Stomach smooth muscle (tissue), 2 donors: ENCODE measurements around the gene PAQR8.
A peak's percentile ranks its signal among the peaks of the same experiment; 100 is the strongest.
"Not testable (repeated sequence)": the region's sequence is repeated elsewhere in the genome, so short reads cannot be mapped to it uniquely, and the experiment has no call there.

ENCODE experiments used
- H3K27ac ChIP-seq: one replicate; pipeline ENCODE4 v1.7.0; 2013; ENCODE audit warnings: mild to moderate bottlenecking, low read length, inconsistent platforms
- H3K27me3 ChIP-seq, 2 donors: one replicate each; pipeline ENCODE4 v1.7.0; 2013; ENCODE audit warnings: low read length in 2 of 2; ENCODE audit not compliant: insufficient read depth in 2 of 2, control insufficient read depth in 1 of 2
- H3K36me3 ChIP-seq, 2 donors: one replicate each; pipeline ENCODE4 v1.7.0; 2013; ENCODE audit warnings: low read length in 2 of 2; ENCODE audit not compliant: control insufficient read depth in 2 of 2, insufficient read depth in 2 of 2
- H3K4me1 ChIP-seq: one replicate; pipeline ENCODE4 v1.7.0; 2013; ENCODE audit warnings: low read length; ENCODE audit not compliant: control insufficient read depth, insufficient read depth
- H3K4me3 ChIP-seq, 2 donors: one replicate each; pipeline ENCODE4 v1.7.0; 2013; ENCODE audit warnings: low read length in 2 of 2
- H3K9ac ChIP-seq, 2 donors: one replicate each; pipeline ENCODE4 v1.7.0; 2013; ENCODE audit warnings: low read length in 2 of 2, mild to moderate bottlenecking in 1 of 2
- H3K9me3 ChIP-seq, 2 donors: one replicate each; pipeline ENCODE4 v1.7.0; 2013; ENCODE audit warnings: low read length in 2 of 2; ENCODE audit not compliant: control insufficient read depth in 2 of 2
- donor health status: healthy.
- donor health status: Pancreatic carcinoma.

PAQR8 gene

GRCh38 chr6:52423971-52424381, 62.0 kb downstream of the PAQR8 start:
- Histone ChIP-seq H3K4me3 (no peak overlapping the region), H3K36me3 (no peaks in the 10 kb centered on the region), H3K27ac (peak overlapping the region; percentile 13), H3K9me3 (no peaks in the 10 kb centered on the region), H3K9ac (no peak overlapping the region), H3K4me1 (peaks cover 16% of the 10 kb centered on the region), H3K27me3 (no peaks in the 10 kb centered on the region)

- Histone ChIP-seq H3K27me3 (no peaks in the 10 kb centered on the region), H3K4me3 (no peak overlapping the region), H3K36me3 (no peaks in the 10 kb centered on the region), H3K4me1 (peaks cover 11% of the 10 kb centered on the region), H3K9ac (no peak overlapping the region), H3K27ac (no peak overlapping the region), H3K9me3 (no peaks in the 10 kb centered on the region)
Observed at GRCh38 chr6:52424513-52424912, 62.6 kb downstream of the PAQR8 start.

GRCh38 chr6:52426667-52427066, 64.7 kb downstream of the PAQR8 start:
- no peaks in the 10 kb centered on the region for H3K36me3 ChIP-seq
- H3K9me3 ChIP-seq = no peaks in the 10 kb centered on the region
- H3K4me3 ChIP-seq = no peak overlapping the region
- H3K27ac ChIP-seq = no peak overlapping the region
- no peak overlapping the region for H3K9ac ChIP-seq
- no peaks in the 10 kb centered on the region for H3K4me1 ChIP-seq
- no peaks in the 10 kb centered on the region for H3K27me3 ChIP-seq

GRCh38 chr6:52433294-52433693, 71.3 kb downstream of the PAQR8 start:
- H3K9ac ChIP-seq, H3K27ac ChIP-seq, H3K27me3 ChIP-seq, H3K9me3 ChIP-seq, H3K4me1 ChIP-seq, H3K4me3 ChIP-seq, H3K36me3 ChIP-seq: not testable (repeated sequence)

- no peak overlapping the region for H3K9ac ChIP-seq
- H3K36me3 ChIP-seq = no peaks in the 10 kb centered on the region
- no peaks in the 10 kb centered on the region for H3K4me1 ChIP-seq
- H3K9me3 ChIP-seq = no peaks in the 10 kb centered on the region
- H3K27me3 ChIP-seq = no peaks in the 10 kb centered on the region
- H3K27ac ChIP-seq = no peak overlapping the region
- no peak overlapping the region for H3K4me3 ChIP-seq
Observed at GRCh38 chr6:52435345-52435744, 73.4 kb downstream of the PAQR8 start.

- no peaks in the 10 kb centered on the region for H3K9me3 ChIP-seq
Observed at GRCh38 chr6:52438926-52439325, 77.0 kb downstream of the PAQR8 start.

GRCh38 chr6:52454556-52454955, 92.6 kb downstream of the PAQR8 start:
- Histone ChIP-seq H3K9ac (no peak overlapping the region), H3K27me3 (no peaks in the 10 kb centered on the region), H3K27ac (no peak overlapping the region), H3K4me1 (no peaks in the 10 kb centered on the region), H3K36me3 (peaks cover 0 to 13% of the 10 kb centered on the region in 2 donors), H3K4me3 (no peak overlapping the region), H3K9me3 (no peaks in the 10 kb centered on the region)

More at GRCh38 chr6:52438926-52439325, 77.0 kb downstream of the PAQR8 start:
- no peak overlapping the region for H3K9ac ChIP-seq
- H3K4me3 ChIP-seq = no peak overlapping the region
- H3K36me3 ChIP-seq = no peaks in the 10 kb centered on the region
- no peak overlapping the region for H3K27ac ChIP-seq
- no peaks in the 10 kb centered on the region for H3K4me1 ChIP-seq
- H3K27me3 ChIP-seq = no peaks in the 10 kb centered on the region

- Histone ChIP-seq H3K27ac (no peak overlapping the region), H3K36me3 (peaks cover 0 to 13% of the 10 kb centered on the region in 2 donors), H3K4me1 (no peaks in the 10 kb centered on the region), H3K27me3 (no peaks in the 10 kb centered on the region), H3K4me3 (no peak overlapping the region), H3K9me3 (no peaks in the 10 kb centered on the region), H3K9ac (no peak overlapping the region)
Observed at GRCh38 chr6:52457096-52457495, 95.1 kb downstream of the PAQR8 start.
